Mucosa of descending colon (tissue), 3 donors: ENCODE data around the gene ASCL5. TPM values are rescaled to one million over a fixed set of nuclear protein-coding genes. Genes with fewer than 3 reads are reported as not detected.

ENCODE experiments used
- ATAC-seq: fragments of 200-7000 bp; cut with Tn5 transposase; one replicate; pipeline ENCODE4 v1.9.1; 2020; ENCODE audit warnings: mild to moderate bottlenecking, moderate library complexity
- DNase-seq, 3 donors: peaks; one replicate each; pipeline ENCODE4 v3.0.0-alpha.2; 2020
- H3K36me3 ChIP-seq: fragments of 200-600 bp; one replicate; pipeline ENCODE4 v1.8.0; 2021; ENCODE audit warnings: low read depth, mild to moderate bottlenecking
- H3K4me1 ChIP-seq: fragments of 200-600 bp; one replicate; pipeline ENCODE4 v1.8.0; 2021; ENCODE audit warnings: low read depth, mild to moderate bottlenecking
- H3K4me3 ChIP-seq: fragments of 200-600 bp; one replicate; pipeline ENCODE4 v1.8.0; 2021; ENCODE audit warnings: mild to moderate bottlenecking
- H3K9me3 ChIP-seq: fragments of 200-600 bp; one replicate; pipeline ENCODE4 v1.8.0; 2021; ENCODE audit warnings: mild to moderate bottlenecking
- intact Hi-C, 2 donors: fragments of 100-400 bp; cut with DNase I in 1 of 2; cut with micrococcal nuclease in 1 of 2; formaldehyde crosslinking; loops; one replicate each; pipeline versions ENCODE4 v1.11.0 to v1.11.1; 2022; cut with DNase I, micrococcal nuclease
- total RNA-seq, 3 donors: library from RNA; stranded (reverse); fragmentation: NEBNext Ultra II Directional in 2 of 3; extraction: Animal tissue kit (Norgen Biotek cat#: 25700) in 2 of 3; gene quantifications; one replicate each; pipeline versions ENCODE4 v1.2.1 to v1.2.4, GENCODE V29; 2021 to 2023
- TF ChIP-seq, protein P1 (sequence below): fragments of 200-600 bp; IDR thresholded peaks from one replicate; pipeline ENCODE4 v1.8.0; 2022; ENCODE audit warnings: antibody characterized with exemption, mild to moderate bottlenecking
- donor health status: DM: no; HTN: no; CAD: no; lungs with moderate emphysema.
- donor health status: DM: no; HTN: no; CAD: no.
- donor health status: DM: no; HTN: yes; CAD: no.

Gene ASCL5
- total RNA-seq, 3 donors from 2014 or later = not detected

DNA sequence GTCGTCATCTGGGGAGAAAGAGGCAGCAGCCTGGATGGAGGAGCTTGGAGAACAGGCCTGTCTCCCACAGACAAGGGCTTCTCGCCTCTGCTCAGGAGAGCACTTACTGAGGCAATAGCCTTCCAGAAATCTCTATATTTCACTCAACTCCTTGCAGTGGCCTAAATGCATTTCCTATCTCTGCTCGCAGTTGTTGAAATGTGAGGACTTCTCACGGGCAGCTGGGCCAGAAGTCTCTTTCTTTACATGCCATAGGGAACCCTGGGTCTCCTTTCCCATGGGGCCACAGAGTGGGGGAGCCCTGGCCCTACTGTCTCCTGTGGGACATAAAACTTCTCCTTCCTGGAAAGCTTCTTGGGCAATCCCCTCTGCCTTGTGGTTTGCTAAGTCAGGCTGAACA, 60.0 kb downstream of the ASCL5 start:
- Histone ChIP-seq H3K4me3 (no peak overlapping the region), H3K36me3 (no peaks in the 10 kb centered on the region), H3K4me1 (no peaks in the 10 kb centered on the region), H3K9me3 (no peaks in the 10 kb centered on the region)
- no peak for ATAC-seq
- no peak for DNase-seq
- intact Hi-C loops = no loop called here
- TF ChIP-seq, protein P1, sequence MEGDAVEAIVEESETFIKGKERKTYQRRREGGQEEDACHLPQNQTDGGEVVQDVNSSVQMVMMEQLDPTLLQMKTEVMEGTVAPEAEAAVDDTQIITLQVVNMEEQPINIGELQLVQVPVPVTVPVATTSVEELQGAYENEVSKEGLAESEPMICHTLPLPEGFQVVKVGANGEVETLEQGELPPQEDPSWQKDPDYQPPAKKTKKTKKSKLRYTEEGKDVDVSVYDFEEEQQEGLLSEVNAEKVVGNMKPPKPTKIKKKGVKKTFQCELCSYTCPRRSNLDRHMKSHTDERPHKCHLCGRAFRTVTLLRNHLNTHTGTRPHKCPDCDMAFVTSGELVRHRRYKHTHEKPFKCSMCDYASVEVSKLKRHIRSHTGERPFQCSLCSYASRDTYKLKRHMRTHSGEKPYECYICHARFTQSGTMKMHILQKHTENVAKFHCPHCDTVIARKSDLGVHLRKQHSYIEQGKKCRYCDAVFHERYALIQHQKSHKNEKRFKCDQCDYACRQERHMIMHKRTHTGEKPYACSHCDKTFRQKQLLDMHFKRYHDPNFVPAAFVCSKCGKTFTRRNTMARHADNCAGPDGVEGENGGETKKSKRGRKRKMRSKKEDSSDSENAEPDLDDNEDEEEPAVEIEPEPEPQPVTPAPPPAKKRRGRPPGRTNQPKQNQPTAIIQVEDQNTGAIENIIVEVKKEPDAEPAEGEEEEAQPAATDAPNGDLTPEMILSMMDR = no peak

DNA sequence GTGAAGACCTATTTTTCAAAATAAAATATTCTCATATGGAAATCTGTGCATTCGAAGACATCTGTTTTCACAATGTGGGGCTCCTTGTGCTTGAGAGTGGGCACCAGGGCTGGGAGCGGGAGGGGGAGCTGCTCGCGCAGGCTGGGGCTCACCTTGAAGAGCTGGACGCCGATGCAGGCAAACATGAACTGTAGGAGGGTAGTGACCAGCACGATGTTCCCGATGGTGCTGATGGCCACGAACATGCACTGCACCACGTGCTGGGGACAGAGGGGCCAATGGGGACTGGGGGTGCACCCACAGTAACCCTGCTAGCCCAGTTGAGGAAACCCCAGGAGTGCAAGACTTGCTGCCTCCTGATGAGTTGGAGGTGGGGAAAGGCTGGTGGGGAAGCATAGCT, 61.3 kb downstream of the ASCL5 start:
- DNase-seq (no peak), ATAC-seq (no peak)
- intact Hi-C loops = no loop called here
- H3K4me3 ChIP-seq = no peak overlapping the region
- H3K4me1 ChIP-seq = no peaks in the 10 kb centered on the region
- H3K9me3 ChIP-seq = no peaks in the 10 kb centered on the region
- TF ChIP-seq, protein P1 = no peak
- no peaks in the 10 kb centered on the region for H3K36me3 ChIP-seq

DNA sequence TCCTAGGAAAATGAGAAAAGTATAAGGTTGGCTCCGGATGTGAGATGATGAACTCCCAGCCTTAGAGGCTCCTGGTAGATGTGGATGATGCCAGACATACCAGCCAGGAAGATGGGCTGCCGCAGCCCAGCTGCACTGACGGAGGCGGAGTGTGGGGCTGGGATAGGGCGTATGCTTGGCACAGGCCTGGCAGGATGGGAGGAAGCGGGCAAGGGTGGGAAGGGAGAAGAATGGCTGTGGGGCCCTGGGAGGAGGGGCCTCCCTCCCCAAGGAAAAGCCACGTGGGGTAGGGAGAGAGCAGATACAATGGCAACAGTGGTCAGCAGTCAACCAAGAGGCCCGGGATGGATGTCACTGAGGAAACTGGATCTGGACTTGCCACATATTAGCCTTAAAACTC, 62.2 kb downstream of the ASCL5 start:
- H3K36me3 ChIP-seq = no peaks in the 10 kb centered on the region
- H3K4me1 ChIP-seq = no peaks in the 10 kb centered on the region
- DNase-seq = no peak
- intact Hi-C loops = no loop called here
- H3K4me3 ChIP-seq = no peak overlapping the region
- TF ChIP-seq, protein P1 = no peak
- no peak for ATAC-seq
- H3K9me3 ChIP-seq = no peaks in the 10 kb centered on the region

Other genes with a start within 250 kb of the ASCL5 start
- gene INAVA, start 232.3 kb downstream of the ASCL5 start, total RNA-seq = 100 to 1,000 TPM in 2 of 3 donors, 10 to 100 TPM in 1; 82.0 to 238 (median 171) TPM
- 10 to 100 TPM in 1 of 3 donors, 1 to 10 TPM in 2; 3.2 to 10.5 (median 4.0) TPM for gene KIF21B, start 103.5 kb downstream of the ASCL5 start, total RNA-seq
- gene CACNA1S, start 14.8 kb downstream of the ASCL5 start, total RNA-seq = not detected
- 10 to 100 TPM; 19.1 to 38.9 (median 24.1) TPM for gene TMEM9, start 27.3 kb upstream of the ASCL5 start, total RNA-seq
- under 1 TPM; 0.03 to 0.32 (median 0.10) TPM for gene IGFN1, start 63.6 kb upstream of the ASCL5 start, total RNA-seq
- gene PKP1, start 156.3 kb upstream of the ASCL5 start, total RNA-seq = under 1 TPM in 2 of 3 donors, not detected in 1; 0.27 to 0.41 TPM